Hindlimb muscle (tissue), 1 donor: ENCODE results near the gene DNM3. TPM values are rescaled to one million over a fixed set of nuclear protein-coding genes. Genes with fewer than 3 reads are reported as not detected.
"Not testable (repeated sequence)": the region's sequence is repeated elsewhere in the genome, so short reads cannot be mapped to it uniquely, and the experiment has no call there.

Experiments used
- DNase-seq: peaks from one replicate; pipeline ENCODE4 v3.0.0-alpha.2; 2013
- polyA plus RNA-seq: library from polyadenylated mRNA; unstranded; fragments of 120-200 nt; gene quantifications from one replicate; pipeline ENCODE4 v1.2.1, GENCODE V29; 2013; ENCODE audit not compliant: insufficient read length

DNM3 gene
- polyA plus RNA-seq, 1 donor, result 1.9 TPM

DNA sequence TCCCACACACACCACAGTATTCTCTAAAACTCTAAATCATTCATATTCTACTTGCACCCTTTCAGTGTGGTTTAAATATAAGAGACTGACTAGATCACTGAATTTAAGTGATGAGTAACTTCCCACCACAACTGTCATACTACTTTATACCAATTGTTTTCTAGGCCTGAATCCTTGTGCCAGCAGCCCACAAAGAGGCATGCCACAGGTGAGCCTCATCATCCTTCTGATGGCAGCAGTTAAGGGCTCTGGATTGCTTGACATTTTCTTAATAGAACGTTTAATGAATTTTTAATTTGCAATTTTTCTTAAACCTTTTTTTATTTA lies 588.8 kb downstream of the DNM3 start:
- DNase-seq, result no peak

DNA sequence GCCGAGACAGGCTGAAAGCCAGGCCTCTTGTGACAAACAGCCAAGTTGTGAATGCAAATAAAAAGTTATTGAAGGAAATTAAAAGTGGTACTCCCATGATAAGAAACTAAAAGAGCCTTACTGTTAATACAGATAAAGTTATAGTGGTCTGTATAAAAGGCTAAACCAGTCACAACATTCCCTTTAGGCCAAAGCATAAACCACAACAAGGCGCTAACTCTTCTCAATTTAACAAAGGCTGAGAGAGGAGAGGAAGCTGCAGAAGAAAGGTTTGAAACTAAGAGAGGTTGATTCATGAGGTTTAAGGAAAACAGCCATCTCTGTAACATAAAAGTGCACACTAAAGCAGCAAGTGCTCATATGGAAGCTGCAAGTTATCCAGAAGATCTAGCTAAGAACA lies 589.9 kb downstream of the DNM3 start:
- DNase-seq, result no peak

DNA sequence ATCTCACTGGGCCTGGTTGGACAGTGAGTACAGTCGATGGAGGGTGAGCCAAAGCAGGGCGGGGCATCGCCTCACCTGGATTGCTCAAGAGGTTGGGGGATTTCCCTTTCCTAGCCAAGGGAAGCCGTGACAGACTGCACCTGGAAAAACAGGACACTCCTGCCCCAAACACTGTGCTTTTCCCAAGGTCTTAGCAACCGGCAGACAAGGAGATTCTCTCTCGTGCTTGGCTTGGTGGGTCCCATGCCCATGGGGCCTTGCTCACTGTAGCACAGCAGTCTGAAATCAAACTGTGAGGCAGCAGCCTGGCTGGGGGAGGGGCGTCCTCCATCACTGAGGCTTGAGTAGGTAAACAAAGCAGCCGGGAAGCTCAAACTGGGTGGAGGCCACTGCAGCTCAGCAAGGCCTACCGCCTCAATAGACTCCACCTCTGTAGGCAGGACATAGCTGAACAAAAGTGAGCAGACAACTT lies 590.5 kb downstream of the DNM3 start:
- DNase-seq, result no peak

DNA sequence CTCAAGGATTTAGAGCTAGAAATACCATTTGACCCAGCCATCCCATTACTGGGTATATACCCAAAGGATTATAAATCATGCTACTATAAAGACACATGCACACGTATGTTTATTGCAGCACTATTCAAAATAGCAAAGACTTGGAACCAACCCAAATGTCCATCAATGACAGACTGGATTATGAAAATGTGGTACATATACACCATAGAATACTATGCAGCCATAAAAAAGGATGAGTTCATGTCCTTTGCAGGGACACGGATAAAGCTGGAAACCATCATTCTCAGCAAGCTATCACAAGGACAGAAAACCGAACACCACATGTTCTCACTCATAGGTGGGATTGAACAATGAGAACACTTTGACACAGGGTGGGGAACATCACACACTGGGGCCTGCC lies 595.9 kb downstream of the DNM3 start:
- DNase-seq, result not testable (repeated sequence)

DNA sequence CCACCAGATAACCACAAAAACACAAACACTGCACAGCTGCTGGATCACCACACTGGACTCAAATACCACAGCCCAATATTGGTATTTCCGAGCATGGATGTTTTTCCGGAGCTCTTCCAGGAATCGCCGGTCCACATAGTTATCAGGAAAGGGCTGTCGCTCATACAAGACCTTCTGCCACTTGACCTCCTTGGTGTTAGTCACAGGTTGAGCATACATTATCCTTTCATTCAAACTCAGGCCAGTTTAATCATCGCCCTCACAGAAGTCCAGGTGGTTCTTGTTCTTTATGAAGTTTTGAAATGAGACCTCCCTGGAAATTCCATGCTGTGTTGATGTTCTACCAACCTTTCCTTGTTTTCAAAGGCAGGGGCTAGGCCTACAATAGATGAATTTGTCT lies 601.1 kb downstream of the DNM3 start:
- no peak for DNase-seq

- no peak for DNase-seq
Measured at GRCh38 chr1:172442843-172443565, 601.7 kb downstream of the DNM3 start.

DNA sequence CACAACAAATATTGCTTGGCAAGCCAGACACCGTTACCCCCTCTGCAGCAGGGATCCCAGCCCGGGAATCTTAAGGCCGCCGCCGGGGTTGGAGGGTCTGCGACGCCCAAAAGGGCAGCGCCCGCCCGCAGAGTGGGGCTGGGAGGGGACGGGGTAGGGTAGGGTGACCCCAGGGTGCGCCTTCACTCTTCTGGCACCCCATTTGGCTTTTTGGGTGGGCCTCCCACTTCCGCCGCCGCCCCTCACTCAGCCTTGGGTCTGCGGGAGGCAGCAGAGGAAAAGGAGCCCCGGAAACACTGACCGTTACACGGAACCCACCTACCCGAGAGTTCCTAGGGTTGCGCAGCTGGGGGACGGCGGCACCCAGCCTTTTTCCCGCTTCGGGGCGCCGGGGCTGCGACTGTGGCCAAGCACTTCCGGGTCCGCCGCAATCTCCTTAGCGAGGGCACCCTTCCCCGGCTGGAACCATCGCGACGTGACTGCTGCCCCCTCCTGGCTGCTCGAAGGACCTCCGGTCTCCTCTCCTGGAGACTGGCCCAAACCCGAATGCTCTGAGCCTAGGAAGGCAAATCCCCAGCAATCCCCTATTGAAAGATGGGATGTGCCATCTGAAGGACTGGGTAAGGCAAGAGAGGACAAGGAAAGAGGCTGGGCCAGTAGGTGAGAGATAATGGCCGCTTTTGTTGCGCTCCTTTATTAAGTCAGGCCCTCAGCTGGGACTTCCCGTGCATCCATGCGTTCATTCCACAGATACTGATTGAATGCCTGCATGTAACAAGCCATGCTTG lies 602.6 kb downstream of the DNM3 start, which contains the start of gene PIGC:
Gene PIGC (minus strand): TSS at position 404 of the 788 bp plus-strand sequence. CDS start 1,447 bp downstream, outside the sequence.
- DNase-seq, result peak; percentile 90

DNA sequence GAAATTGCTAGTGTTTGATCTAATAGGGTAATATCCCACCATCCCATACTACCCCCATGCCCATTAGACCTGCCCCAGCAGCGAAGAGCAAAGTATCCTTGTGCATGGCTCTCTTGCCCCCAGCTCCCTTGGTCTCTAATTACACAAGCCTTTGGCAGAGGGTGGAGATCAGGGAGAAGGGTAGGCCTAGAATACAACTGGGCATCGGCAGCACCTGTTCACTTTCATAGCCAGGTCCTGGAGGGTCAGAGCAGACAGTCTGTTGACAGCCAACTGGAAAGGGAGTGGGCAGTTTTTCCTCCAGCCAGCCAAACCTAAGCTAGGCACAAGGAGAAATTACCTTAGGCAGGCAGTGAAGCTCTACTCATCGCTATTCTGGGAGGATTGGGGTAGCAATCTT lies 605.2 kb downstream of the DNM3 start:
- no peak for DNase-seq

DNA sequence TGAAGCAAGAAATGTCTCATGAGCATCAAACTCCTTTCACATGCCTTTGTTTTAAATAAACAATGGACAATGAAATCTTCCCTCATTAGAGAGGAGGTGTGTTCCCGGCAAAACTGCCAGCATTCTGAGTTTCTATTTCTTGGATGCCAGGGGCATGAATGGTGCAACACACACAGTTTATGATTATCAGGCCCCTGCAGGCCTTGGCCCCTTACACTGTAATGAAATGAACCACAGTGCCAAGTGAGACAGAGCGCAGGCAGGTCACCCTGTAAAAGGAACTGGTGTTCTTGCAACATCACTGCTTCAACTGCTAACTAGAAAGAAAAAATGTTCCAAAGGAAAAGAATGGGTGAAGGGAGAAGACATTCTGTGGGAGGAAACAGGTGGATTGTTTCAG lies 606.3 kb downstream of the DNM3 start:
- DNase-seq, result no peak

DNA sequence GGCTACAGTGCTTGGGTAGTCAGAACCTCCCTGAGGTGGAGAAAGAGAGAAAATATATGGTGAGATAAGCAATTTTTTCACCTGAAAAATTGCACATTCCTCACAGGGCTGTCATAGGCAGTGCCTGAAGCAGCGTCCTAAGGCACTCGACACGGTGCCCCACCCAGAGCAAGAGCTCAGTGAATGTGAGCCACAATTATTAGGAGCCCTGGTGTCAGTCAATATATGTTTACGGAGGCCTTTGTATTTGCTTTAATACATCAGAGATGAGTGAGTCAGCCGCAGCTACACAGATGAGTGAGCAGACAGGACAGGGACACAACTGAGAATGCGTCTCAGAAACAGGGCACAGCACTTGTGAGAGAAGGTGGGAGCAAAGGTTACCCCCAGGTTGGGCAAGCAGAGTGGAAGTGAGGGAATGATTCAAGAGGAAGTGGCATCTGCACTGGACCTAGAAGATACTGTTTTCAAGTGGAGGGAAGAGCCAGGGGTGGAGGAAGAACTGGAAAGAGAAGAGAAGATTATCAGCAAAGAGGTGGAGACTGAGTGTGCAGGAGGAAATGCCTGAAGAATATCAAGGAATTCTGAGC lies 607.8 kb downstream of the DNM3 start:
- DNase-seq, result no peak

- DNase-seq, result peak; percentile 52
Measured at GRCh38 chr1:172449585-172450523, 608.6 kb downstream of the DNM3 start.

DNA sequence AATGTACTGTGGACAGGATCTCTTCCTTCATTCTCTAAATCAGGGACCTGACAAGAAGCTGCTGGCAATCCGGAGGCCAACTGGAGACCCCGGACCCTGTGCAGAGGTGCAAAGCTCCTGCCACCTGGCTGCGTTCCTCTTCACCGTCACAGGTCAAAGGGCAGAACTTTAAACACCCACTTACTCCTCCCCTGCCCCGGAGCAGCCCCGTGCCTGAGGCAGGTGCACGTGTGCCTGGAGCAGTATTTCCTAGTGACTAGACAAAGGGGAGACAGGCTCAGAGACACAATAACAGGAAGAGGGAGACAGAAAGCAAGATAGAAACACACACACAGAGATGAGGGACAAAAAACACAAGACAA lies 609.2 kb downstream of the DNM3 start:
- no peak for DNase-seq

GRCh38 chr1:172451002-172451443 lies 609.7 kb downstream of the DNM3 start:
- no peak for DNase-seq

DNA sequence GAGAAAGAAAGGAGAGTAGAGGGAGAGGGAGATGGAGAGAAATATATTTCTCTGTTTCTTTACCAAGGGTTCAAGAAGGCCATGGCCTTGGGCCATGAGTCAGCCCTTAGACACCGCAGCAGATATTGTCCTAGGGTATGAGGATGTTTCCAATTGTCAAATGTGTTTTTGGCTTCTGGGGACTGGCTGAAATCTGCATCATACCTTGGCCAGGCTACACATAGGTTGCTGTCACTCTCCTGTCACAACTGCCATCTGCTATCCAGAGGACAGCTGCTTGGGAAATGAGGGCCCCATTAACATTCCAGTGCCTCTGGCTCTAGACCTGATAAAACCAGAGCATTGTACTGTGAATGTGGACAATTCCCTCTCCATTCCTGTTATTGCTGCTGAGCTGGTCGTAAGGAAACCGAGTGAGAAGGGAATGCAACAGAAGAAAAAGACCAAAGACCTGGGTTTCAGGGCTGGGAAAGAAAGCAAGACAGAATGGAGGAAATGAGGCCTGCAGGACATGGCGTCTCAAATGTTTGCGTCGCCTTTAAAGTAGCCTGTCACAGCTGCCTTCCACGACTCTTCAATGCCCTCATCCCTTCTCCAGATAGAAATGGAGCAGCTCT lies 611.3 kb downstream of the DNM3 start:
- DNase-seq, result no peak

- no peak for DNase-seq
Measured at GRCh38 chr1:172453153-172453545, 611.9 kb downstream of the DNM3 start.

DNA sequence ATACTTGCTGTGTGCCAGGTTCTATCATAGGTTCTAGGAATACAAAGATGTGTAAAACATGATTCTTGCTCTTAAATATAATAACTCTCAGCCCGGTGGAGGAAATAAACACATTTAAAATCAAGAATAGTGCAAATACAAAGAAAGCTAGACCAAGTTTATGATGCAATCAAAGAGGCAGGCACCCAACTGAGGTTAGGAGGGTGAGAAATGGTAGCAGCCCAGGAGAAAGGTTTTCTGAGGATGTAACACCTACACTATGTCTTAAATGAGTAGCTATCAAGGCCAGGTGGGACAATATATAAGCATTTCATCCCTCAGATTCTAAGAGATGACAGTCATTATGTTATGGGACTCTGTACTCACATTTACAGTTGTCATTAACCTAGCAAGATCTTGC lies 612.3 kb downstream of the DNM3 start:
- DNase-seq, result no peak

- DNase-seq, result no peak
Measured at GRCh38 chr1:172455451-172455850, 614.2 kb downstream of the DNM3 start.

GRCh38 chr1:172456344-172456769 lies 615.1 kb downstream of the DNM3 start:
- no peak for DNase-seq

GRCh38 chr1:172457479-172458130 lies 616.3 kb downstream of the DNM3 start:
- no peak for DNase-seq

- DNase-seq, result no peak
Measured at GRCh38 chr1:172460177-172460576, 618.9 kb downstream of the DNM3 start.

GRCh38 chr1:172460887-172461315 lies 619.6 kb downstream of the DNM3 start:
- no peak for DNase-seq
